Stimulated activated CD8-positive, alpha-beta memory T cell treated with anti-CD3 and anti-CD28 coated beads, Interleukin-15, amount 100 ng/mL, for 4 hours (primary cell): ENCODE data around the gene RNF126.
"Not testable (repeated sequence)": the region's sequence is repeated elsewhere in the genome, so short reads cannot be mapped to it uniquely, and the experiment has no call there.

Experiments used
- DNase-seq, 2 donors: peaks; one replicate each; pipeline ENCODE4 v3.0.0-alpha.2; 2020; ENCODE audit warnings: low read depth in 2 of 2

Gene RNF126

GRCh38 chr19:629961-630714, 32.9 kb downstream of the RNF126 start:
- DNase-seq, result no peak

DNA sequence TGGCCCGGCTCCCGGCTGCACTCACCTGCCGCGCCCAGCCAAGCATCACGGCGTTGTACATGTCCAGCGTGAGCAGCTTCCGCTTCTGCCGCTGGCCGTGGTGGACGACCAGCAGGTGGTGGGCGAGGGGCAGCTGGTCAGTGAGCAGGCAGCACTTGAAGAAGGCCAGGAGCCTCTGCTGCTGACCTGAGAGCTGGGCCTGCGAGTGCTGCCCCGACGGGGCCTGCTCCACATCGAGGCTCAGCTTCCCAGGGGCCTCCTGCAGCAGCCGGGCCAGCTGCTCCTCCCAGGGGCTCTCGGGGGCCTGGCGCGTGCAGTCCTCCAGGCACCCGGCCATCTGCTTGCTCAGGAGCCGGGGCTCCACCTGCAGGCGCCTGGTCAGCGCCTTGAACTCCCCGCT, 33.5 kb downstream of the RNF126 start:
- DNase-seq, result not testable (repeated sequence)

GRCh38 chr19:628168-628567, 34.8 kb downstream of the RNF126 start:
- DNase-seq, result no peak

DNA sequence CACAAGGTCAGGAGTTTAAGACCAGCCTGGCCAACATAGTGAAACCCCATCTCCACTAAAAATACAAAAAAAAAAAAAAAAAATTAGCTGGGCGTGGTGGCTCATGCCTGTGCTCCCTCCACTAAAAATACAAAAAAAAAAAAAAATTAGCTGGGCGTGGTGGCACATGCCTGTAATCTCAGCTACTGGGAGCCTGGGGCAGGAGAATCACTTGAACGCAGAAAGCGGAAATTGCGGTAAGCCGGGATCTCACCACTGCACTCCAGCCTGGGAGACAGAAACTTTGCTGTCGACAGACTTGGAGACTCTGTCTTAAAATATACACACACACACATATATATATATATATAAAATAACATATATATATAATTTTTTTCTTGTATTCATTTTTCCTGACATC, 36.4 kb downstream of the RNF126 start:
- not testable (repeated sequence) for DNase-seq

DNA sequence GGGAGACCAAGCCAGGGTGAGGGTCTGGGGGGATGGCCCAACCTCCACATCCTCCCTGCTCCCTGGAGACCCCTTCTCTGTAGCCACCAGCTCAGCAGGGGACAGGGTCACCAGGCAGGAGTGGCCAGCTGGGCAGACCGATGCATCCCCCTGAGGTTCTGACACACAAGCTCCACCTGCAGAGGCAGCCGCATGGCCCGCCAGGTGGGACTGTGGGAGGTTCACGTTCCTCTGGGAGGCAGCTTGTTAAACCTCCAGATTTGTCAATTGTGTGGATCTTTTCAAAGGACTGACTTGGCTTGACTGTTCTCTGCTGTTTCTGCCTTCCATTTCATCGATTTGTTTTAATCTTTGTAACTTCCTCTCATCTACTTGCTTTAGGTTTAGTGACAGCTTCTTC, 37.8 kb downstream of the RNF126 start:
- DNase-seq, result no peak

DNA sequence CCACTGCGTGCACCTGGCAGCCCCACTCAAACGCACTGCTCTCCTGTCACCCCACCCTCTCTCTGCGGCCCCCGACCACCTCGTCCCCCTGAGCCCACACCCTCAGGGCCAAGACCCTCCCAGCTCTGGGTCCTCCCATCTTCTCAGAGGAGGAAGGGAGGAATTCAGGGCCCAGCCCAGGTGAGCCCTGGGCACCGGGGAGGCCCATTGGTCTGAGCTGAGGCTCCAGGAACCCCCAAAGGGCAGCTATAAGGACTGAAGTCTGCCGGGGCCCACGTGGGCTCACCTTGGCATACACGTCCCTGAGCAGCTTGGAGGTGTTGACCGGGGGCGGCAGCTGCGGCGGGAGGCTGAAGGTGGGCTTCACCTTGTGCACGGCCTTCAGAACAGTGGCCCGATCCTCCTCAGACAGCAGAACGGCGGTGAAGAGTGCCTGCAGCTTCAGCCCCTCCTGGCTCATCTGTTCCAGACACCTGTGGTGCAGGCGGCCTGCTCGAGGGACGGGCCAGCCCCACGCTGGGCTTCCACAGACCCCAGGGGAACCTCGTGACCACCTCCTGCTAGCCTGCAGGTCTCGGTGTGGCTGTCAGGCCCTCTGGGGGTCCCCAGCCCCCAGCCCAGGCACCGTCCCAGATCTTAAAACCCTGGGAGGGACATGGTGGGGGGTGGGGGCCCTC, 38.4 kb downstream of the RNF126 start:
- no peak for DNase-seq

DNA sequence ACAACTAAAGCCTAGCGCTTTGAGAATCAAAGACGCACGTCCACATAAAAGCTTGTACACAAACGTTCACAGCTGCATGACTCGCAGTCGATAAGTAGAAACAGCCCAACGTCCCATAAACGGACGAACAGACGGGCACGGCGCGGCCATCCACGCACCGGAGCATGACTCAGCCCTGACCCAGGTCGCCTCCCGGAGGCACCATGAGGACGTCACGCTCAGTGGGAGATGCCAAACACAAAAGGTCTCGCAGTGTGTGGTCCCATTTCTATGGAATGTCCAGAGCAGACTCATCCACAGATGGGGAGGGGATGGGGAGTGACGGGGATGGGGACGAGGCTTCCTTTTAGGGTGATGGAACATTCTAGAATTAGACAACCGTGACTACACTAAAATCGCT, 39.0 kb downstream of the RNF126 start:
- DNase-seq, result no peak

DNA sequence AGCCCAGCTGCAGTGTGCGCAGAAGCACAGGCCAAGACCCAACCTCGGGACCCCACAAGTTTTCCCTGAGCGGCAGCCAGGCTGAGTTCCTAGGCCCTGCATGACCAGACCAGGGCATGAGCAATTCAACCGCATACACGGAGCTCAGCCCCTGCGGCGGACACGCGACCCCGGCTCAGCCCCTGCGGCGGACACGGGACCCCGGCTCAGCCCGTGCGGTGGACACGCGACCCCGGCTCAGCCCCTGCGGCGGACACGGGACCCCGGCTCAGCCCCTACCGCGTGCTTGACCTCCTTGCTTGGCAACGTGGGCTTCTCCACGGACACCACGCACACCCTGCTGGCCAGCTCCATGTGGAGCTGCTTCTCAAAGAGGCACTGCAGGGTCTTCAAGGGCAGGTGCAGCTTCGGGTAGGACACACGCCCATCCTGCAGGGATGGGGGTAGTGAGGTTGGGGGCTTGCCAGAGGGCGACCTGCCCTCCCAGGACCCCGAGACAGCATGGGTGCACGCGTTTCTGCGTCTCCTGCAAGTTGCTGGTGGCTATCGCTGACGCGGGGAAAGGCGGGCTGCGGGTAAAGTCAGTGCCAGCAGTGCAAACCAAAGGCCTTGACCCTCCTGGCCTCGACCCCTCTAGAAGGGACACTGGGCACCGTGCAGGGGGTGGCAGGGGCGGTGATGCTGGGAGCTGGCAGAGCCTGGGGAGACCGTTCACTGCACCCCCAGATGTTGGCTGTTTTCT, 39.7 kb downstream of the RNF126 start:
- no peak for DNase-seq

GRCh38 chr19:622666-623065, 40.3 kb downstream of the RNF126 start:
- DNase-seq, result no peak

DNA sequence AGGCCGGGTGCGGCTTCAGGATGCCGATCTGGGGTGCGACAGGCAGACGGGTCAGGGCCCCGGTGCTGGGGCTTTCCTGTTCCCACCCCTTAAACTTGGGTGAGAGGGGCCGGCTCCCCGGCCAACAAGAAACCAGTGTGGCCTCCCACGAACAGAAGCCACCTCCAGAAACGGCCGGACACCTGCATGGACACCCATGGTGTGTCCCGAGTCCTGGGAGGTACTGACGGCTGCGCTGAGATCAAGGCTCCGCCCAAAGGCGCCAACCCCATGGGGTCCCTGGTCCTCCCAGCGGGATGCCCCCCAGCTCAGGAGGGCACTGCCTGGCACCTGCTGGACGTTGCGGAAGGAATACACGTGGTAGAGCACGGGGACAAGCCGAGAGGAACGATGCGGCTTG, 41.2 kb downstream of the RNF126 start:
- DNase-seq, result no peak

DNA sequence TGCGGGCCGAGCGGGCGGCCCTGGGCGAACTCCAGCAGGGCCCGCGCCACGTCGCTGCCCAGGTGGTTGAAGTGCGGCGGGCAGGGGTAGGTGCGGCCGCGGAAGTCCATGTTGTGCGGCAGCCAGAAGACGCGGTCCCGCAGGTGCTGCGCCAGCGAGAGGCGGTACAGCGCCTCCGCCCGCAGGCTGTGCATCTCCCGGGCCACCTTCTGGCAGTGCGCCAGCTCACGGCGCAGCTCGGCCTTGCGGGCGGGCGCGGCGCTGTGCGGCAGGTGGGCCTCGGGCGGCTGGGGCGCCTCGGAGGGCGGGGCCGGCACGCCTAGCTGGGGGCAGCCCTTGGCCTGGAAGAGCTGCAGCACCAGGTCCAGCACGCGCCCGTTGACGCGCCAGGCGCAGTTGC, 41.8 kb downstream of the RNF126 start:
- not testable (repeated sequence) for DNase-seq

DNA sequence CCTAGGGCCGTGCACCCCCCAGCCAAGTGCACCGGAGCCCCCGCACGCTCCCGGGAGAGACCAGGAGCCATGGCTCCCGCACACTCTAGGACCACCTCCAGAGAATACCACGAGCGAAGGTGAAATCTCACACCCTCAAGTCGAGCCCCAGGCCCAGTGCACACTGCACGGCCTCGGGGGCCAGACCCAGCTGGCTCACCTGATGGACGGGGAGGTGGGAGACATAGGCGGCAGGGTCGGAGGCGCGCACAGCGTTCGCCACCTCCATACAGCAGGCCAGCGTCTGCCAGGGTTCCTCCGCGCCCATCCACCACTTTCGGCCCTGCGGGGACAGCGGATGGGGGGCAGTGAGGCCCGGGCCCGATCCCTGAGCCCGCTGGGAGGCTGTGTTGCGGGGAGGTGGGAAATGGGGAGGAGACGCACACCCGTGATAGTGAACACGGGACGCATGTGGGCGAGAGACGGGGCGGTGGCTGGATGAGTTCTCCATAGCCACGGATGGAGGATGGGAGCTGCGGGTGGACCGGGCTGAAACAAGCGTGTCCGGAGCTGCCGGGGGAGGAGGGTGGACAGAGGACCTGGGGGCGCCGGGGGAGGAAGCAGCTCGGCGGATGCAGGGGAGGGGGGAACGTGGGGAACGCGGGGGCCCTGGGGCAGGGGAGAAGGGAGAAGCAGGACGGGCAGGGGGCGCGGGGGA, 42.7 kb downstream of the RNF126 start:
- DNase-seq, result no peak

DNA sequence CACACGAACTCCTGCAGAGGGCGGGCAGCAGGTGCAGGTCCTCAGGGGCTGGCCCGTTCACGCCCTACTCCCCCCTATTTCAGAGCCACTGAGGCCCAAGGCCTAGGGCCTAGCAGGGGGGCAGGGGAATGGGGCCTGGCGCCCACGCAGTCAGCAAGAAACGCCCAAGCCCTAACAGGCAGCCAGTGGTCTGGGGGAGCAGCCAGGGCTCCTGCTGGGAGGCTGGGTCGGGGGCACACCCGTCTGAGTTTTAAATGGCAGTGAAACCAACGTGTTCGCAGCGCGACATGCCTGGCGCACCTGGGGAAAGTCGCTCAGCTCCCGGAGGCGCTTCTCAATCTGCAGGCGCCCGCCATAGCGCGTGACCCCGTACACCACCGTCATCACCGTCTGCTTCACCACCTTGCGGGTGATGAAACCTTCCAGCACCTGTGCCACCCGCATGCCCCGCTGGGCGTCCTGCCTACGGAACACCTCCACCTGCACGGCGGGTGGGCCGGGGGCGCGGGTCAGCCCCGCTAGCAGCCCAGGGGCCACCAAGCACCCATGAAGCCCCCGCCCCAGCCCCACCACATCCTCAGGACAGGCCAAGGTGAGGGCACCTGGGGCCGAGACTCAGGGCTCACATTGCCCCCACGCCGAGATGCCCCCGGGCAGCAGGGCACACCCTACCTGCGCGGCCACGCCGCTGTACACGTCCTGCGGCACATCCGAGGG, 43.6 kb downstream of the RNF126 start:
- no peak for DNase-seq

DNA sequence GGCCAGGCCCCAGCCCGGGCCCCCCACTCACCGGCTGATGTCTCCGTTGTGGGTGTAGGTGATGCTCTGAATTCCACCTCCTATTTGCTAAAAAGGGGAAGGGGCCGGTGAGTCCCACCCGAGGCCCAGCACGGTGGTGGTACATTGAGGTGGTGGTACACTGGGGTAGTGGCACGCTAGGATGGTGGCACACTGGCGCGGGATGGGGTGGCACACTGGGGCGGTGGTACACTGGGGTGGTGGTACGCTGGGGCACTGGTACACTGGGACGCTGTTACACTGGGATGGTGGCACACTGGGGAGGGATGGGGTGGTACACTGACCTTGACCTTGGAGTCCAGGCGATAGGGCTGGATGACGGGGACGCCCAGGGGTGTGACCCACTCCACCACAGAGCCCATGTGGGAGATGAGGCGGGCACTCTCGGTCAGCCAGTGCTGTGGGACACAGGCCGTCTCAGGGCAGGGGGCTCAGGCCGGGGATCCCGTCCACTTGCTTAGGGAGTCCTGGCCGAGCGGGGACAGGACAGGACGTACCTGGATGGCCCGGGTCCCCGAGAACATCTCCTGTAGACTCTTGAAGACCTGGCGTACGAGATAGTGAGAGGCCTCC, 44.2 kb downstream of the RNF126 start:
- DNase-seq, result no peak

GRCh38 chr19:618247-618619, 44.8 kb downstream of the RNF126 start:
- DNase-seq, result no peak

GRCh38 chr19:617551-618246, 45.3 kb downstream of the RNF126 start:
- no peak for DNase-seq

DNA sequence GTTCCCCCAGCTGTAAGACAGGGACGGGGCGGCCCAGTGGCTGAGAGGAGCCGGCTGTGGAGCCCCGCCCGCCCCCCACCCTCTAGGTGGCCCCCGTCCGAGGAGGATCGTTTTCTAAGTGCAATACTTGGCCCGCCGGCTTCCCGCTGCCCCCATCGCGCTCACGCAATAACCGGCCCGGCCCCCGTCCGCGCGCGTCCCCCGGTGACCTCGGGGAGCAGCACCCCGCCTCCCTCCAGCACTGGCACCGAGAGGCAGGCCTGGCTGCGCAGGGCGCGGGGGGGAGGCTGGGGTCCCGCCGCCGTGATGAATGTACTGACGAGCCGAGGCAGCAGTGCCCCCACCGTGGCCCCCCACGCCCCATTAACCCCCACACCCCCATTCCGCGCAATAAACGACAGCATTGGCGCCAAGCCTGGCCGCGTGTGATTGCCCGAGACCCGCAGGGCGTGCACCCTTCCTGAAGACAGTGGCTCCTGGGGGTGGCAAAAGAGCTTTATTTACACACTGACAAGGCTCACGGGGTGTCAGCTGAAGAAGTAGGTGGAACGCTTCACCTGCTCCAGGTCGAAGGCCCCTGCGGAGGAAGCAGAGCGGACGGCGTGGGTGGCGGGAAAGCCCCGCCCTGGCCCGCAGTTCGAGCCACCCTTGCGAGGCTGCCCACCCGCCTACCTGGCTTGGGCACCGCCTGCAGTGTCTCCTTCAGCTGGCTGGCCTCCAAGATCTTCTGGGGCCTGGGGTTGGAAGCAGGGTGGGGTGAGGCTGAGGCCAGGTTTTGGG, 46.1 kb downstream of the RNF126 start:
- DNase-seq, result no peak

GRCh38 chr19:616062-616700, 46.8 kb downstream of the RNF126 start:
- no peak for DNase-seq

- no peak for DNase-seq
Measured at GRCh38 chr19:615619-616018, 47.4 kb downstream of the RNF126 start.
